SK-N-SH (cell line): ENCODE measurements around the gene AACS.

Experiments
- CTCF ChIP-seq: fragments of 200-600 bp; sonication (generic); IDR thresholded peaks from 2 replicates; pipeline ENCODE4 v1.6.1; 2017; ENCODE audit warnings: antibody characterized with exemption, mild to moderate bottlenecking, moderate library complexity
- FOXJ3 ChIP-seq: sonication (generic); formaldehyde crosslinking; IDR thresholded peaks from 2 replicates; pipeline ENCODE4 v1.5.1; 2020; ENCODE audit warnings: mild to moderate bottlenecking, missing genetic modification reagents
- POLR2AphosphoS5 ChIP-seq: IDR thresholded peaks from 2 replicates; pipeline ENCODE4 v1.6.1; 2012; ENCODE audit warnings: low read depth, low read length
- RCOR1 ChIP-seq: fragments of 150-350 bp; IDR thresholded peaks from 2 replicates; pipeline ENCODE4 v1.6.1; 2017; ENCODE audit warnings: antibody characterized with exemption, low read length
- RFX5 ChIP-seq: IDR thresholded peaks from 2 replicates; pipeline ENCODE4 v1.6.1; 2012; ENCODE audit warnings: mild to moderate bottlenecking, improper control_type of control experiment, low read length
- TAF1 ChIP-seq: IDR thresholded peaks from 2 replicates; pipeline ENCODE4 v1.6.1; 2012; ENCODE audit warnings: low read depth, mild to moderate bottlenecking, low read length, moderate library complexity, borderline replicate concordance
- YY1 ChIP-seq: IDR thresholded peaks from 2 replicates; pipeline ENCODE4 v1.4.0; 2012; ENCODE audit warnings: low read depth, mild to moderate bottlenecking

- TF ChIP-seq TAF1, result no peak
- no peak for TF ChIP-seq RFX5
- TF ChIP-seq RCOR1, result no peak
- no peak for TF ChIP-seq CTCF
- no peak for TF ChIP-seq FOXJ3 (CRISPR knock-in tag)
- TF ChIP-seq POLR2AphosphoS5, result no peak
- TF ChIP-seq YY1, result no peak
These were observed 42.2 kb upstream of the AACS start for GRCh38 chr12:125023065-125023464.
